Adrenal gland (tissue), 12 donors: ENCODE measurements around the gene RUNX1. TPM values are rescaled to one million over a fixed set of nuclear protein-coding genes. Genes with fewer than 3 reads are reported as not detected.

Experiments used
- DNase-seq, 7 donors: peaks; one replicate each; pipeline ENCODE4 v3.0.0-alpha.2; 2019 to 2020
- H3K27ac ChIP-seq, 5 donors: fragments of 200-600 bp; sonication (generic) in 4 of 5; 1 replicate in 3 of 5; 2 replicates in 2 of 5; pipeline versions ENCODE4 v1.5.1 to v1.8.0; 2016 to 2020; ENCODE audit warnings: mild to moderate bottlenecking in 1 of 5
- H3K27me3 ChIP-seq: fragments of 200-600 bp; 2 replicates; pipeline ENCODE4 v1.8.0; 2021
- H3K36me3 ChIP-seq, 2 donors: fragments of 200-600 bp; replicated peaks in 1 of 2; 1 replicate in 1 of 2; 2 replicates in 1 of 2; pipeline versions ENCODE4 v1.5.1 to v1.8.0; 2018 to 2022
- H3K4me1 ChIP-seq, 2 donors: fragments of 200-600 bp; replicated peaks in 1 of 2; 1 replicate in 1 of 2; 2 replicates in 1 of 2; pipeline versions ENCODE4 v1.5.1 to v1.8.0; 2018 to 2021
- H3K4me3 ChIP-seq, 4 donors: fragments of 200-600 bp; sonication (generic) in 3 of 4; one replicate each; pipeline ENCODE4 v1.5.1; 2016 to 2018
- H3K9me3 ChIP-seq, 3 donors: fragments of 200-600 bp; sonication (generic) in 1 of 3; replicated peaks in 1 of 3; 1 replicate in 2 of 3; 2 replicates in 1 of 3; pipeline versions ENCODE4 v1.5.1 to v1.8.0; 2016 to 2021
- POLR2A ChIP-seq, 2 donors: fragments of 450-650 bp; IDR thresholded peaks; one replicate each; pipeline ENCODE4 v1.6.1; 2017; ENCODE audit warnings: antibody characterized with exemption in 2 of 2, mild to moderate bottlenecking in 2 of 2, moderate library complexity in 1 of 2
- WGBS, 4 donors: extraction: QIAGEN DNeasy Blood & Tissue Kit in 2 of 4; methylation state at CpG; one replicate each; pipeline versions ENCODE4 v1.1.5 to v1.1.7; 2013 to 2017; 5-methylcytosine and 5-hydroxymethylcytosine counted together
- intact Hi-C, 2 donors: fragments of 100-400 bp; cut with DNase I; formaldehyde crosslinking; loops; one replicate each; pipeline versions ENCODE4 v1.14.1 to v1.15.0; 2022 to 2023
- polyA plus RNA-seq, 3 donors: library from polyadenylated mRNA; stranded (reverse); fragments of 200-250 nt in 2 of 3; fragments of 350-450 nt in 1 of 3; fragmentation: Illumina TruSeq in 1 of 3; extraction: RNeasy Lipid Tissue Mini Kit (QIAGEN cat#74804) in 1 of 3; gene quantifications; one replicate each; pipeline ENCODE4 v1.2.3, GENCODE V29; 2013 to 2014
- total RNA-seq, 9 donors: library from RNA; depleted of rRNA in 4 of 9; stranded (reverse); fragments of >200 nt in 4 of 9; fragments of 120-200 nt in 1 of 9; fragmentation: NEBNext Ultra II Directional in 1 of 9; extraction: Animal tissue kit (Norgen Biotek cat#: 25700) in 1 of 9; gene quantifications; one replicate each; pipeline versions ENCODE4 v1.1.0 to v1.2.4, GENCODE V29; 2013 to 2023
- TF ChIP-seq, protein P1 (sequence below), 6 experiments: fragments of 450-650 bp in 4 of 6; fragments of 200-600 bp in 2 of 6; sonication (generic) in 1 of 6; IDR thresholded peaks; 1 replicate in 5 of 6; 2 replicates in 1 of 6; pipeline versions ENCODE4 v1.5.1 to v1.8.0; 2016 to 2021; ENCODE audit warnings: antibody characterized with exemption in 6 of 6, mild to moderate bottlenecking in 2 of 6, moderate library complexity in 1 of 6
- donor health status: healthy with polysubstance abuse.
- donor health status: Bipolar disorder and iron deficiency.
- donor health status: DM: yes; HTN: yes; CAD: no.
- donor health status: DM: no; HTN: no; CAD: no.
- donor health status: DM: no; HTN: no; CAD: no.
- donor health status: DM: yes; HTN: yes; CAD: no.

Gene RUNX1
- total and polyA plus RNA-seq, 12 donors, result 0.83 to 27.2 (median 8.2) TPM

DNA sequence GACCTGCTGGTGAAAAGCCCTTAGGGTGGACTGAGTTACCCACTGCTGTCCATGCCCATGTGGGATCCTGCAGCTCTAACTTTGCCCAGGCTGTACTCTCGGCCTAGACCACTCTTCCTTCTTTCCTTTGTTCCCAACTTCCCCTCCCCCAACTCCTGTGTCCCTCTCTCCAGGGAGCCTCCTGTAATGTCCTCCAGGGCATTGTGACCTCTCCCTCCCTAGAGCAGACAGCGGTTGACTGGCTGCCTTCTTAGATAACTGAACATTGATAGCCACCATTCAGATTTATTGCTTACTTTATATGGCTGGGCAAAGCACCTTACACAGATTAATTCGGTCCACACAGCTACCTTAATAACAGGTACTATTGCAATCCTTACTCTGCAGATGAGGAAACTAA lies 5.0 kb downstream of the RUNX1 start:
- Histone ChIP-seq H3K36me3 (no peaks in the 10 kb centered on the region), H3K27ac (no peak overlapping the region), H3K4me1 (peaks cover 0 to 5% of the 10 kb centered on the region in 2 donors), H3K4me3 (no peak overlapping the region), H3K9me3 (no peaks in the 10 kb centered on the region), H3K27me3 (peaks cover 8% of the 10 kb centered on the region)
- TF ChIP-seq, protein P1, sequence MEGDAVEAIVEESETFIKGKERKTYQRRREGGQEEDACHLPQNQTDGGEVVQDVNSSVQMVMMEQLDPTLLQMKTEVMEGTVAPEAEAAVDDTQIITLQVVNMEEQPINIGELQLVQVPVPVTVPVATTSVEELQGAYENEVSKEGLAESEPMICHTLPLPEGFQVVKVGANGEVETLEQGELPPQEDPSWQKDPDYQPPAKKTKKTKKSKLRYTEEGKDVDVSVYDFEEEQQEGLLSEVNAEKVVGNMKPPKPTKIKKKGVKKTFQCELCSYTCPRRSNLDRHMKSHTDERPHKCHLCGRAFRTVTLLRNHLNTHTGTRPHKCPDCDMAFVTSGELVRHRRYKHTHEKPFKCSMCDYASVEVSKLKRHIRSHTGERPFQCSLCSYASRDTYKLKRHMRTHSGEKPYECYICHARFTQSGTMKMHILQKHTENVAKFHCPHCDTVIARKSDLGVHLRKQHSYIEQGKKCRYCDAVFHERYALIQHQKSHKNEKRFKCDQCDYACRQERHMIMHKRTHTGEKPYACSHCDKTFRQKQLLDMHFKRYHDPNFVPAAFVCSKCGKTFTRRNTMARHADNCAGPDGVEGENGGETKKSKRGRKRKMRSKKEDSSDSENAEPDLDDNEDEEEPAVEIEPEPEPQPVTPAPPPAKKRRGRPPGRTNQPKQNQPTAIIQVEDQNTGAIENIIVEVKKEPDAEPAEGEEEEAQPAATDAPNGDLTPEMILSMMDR (IDR thresholded peaks at IDR 0.05), result no peak
- TF ChIP-seq POLR2A (IDR thresholded peaks at IDR 0.05), result no peak
- intact Hi-C loops, result loop anchor here in 1 of 2 donors (10.0 kb wide), 1 partner anchor 299 kb away; no protein-coding TSS in a partner anchor
- no peak for DNase-seq
- 87 to 97% (median 93%) methylated on average over 3 of the region's 3 CpGs for WGBS, 4 donors

- intact Hi-C loops, result loop anchor here in 1 of 2 donors (10.0 kb wide), 1 partner anchor 299 kb away; no protein-coding TSS in a partner anchor
- TF ChIP-seq, protein P1 (IDR thresholded peaks at IDR 0.05), result no peak
- no peak for TF ChIP-seq POLR2A (IDR thresholded peaks at IDR 0.05)
- H3K27me3 ChIP-seq, result peaks cover 8% of the 10 kb centered on the region
- DNase-seq, result no peak
- H3K27ac ChIP-seq, result no peak overlapping the region
- H3K9me3 ChIP-seq, result no peaks in the 10 kb centered on the region
- H3K36me3 ChIP-seq, result no peaks in the 10 kb centered on the region
- H3K4me3 ChIP-seq, result no peak overlapping the region
- H3K4me1 ChIP-seq, result peaks cover 0 to 5% of the 10 kb centered on the region in 2 donors
Observed at GRCh38 chr21:35043549-35043948, 5.6 kb downstream of the RUNX1 start.

- WGBS, 4 donors, result 87 to 92% (median 91%) methylated on average over 6 of the region's 6 CpGs
- Histone ChIP-seq H3K27me3 (peaks cover 8% of the 10 kb centered on the region), H3K4me3 (no peak overlapping the region), H3K9me3 (no peaks in the 10 kb centered on the region), H3K4me1 (peaks cover 0 to 5% of the 10 kb centered on the region in 2 donors), H3K27ac (no peak overlapping the region), H3K36me3 (no peaks in the 10 kb centered on the region)
- no peak for TF ChIP-seq POLR2A (IDR thresholded peaks at IDR 0.05)
- TF ChIP-seq, protein P1 (IDR thresholded peaks at IDR 0.05), result no peak
- intact Hi-C loops, result loop anchor here in 1 of 2 donors (10.0 kb wide), 1 partner anchor 298 kb away; no protein-coding TSS in a partner anchor
- no peak for DNase-seq
Observed at GRCh38 chr21:35042836-35043235, 6.3 kb downstream of the RUNX1 start.

DNA sequence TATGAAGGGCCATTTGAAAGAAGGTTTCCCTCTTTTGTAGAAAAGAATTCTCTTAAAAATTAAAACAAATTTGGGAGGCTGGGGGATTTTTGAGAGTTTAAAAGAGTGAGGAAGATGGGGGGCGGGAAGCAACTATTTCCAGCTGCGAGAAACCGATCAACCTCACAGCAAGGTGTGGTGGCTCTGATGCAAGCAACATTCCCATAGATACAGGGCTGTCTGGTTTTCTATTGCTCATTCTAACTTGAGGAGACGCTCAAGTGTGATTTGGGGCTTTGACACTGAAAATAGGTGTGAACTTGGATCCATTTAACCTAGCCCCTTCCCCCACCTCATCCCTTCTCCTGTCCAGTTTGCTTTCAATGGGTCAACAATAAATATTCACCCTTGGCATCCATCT lies 7.2 kb downstream of the RUNX1 start:
- WGBS, 4 donors, result 84 to 95% (median 91%) methylated on average over 4 of the region's 4 CpGs
- no peaks in the 10 kb centered on the region for H3K36me3 ChIP-seq
- H3K27me3 ChIP-seq, result peaks cover 8% of the 10 kb centered on the region
- H3K4me3 ChIP-seq, result no peak overlapping the region
- H3K4me1 ChIP-seq, result peaks cover 0 to 2% of the 10 kb centered on the region in 2 donors
- H3K9me3 ChIP-seq, result no peaks in the 10 kb centered on the region
- no peak for DNase-seq
- H3K27ac ChIP-seq, result no peak overlapping the region
- TF ChIP-seq, protein P1 (IDR thresholded peaks at IDR 0.05), result no peak
- TF ChIP-seq POLR2A (IDR thresholded peaks at IDR 0.05), result no peak
- intact Hi-C loops, result loop anchor here in 1 of 2 donors (10.0 kb wide), 1 partner anchor 297 kb away; no protein-coding TSS in a partner anchor
